Effector memory CD4-positive, alpha-beta T cell (primary cell): Measurements from ENCODE around the gene RNF141.

Experiments
- DNase-seq, 3 donors: peaks; one replicate each; pipeline ENCODE4 v3.0.0-alpha.2; 2020
- H3K27ac ChIP-seq: 2 replicates; pipeline ENCODE4 v1.7.0; 2013; ENCODE audit warnings: mild to moderate bottlenecking, low read length, moderate library complexity; ENCODE audit not compliant: insufficient read depth, poor library complexity, severe bottlenecking
- H3K27me3 ChIP-seq: replicated peaks from 2 replicates; pipeline ENCODE4 v1.7.0; 2013; ENCODE audit warnings: mild to moderate bottlenecking, low read length; ENCODE audit not compliant: insufficient read depth, control insufficient read depth, poor library complexity, severe bottlenecking
- H3K36me3 ChIP-seq: 2 replicates; pipeline ENCODE4 v1.7.0; 2013; ENCODE audit warnings: mild to moderate bottlenecking, low read length, moderate library complexity; ENCODE audit not compliant: control insufficient read depth, insufficient read depth
- H3K4me1 ChIP-seq: 2 replicates; pipeline ENCODE4 v1.7.0; 2013; ENCODE audit warnings: low read length, mild to moderate bottlenecking; ENCODE audit not compliant: control insufficient read depth, insufficient read depth, poor library complexity, severe bottlenecking
- H3K4me3 ChIP-seq: 2 replicates; pipeline ENCODE4 v1.7.0; 2013; ENCODE audit warnings: low read length, low read depth, mild to moderate bottlenecking; ENCODE audit not compliant: insufficient read depth, poor library complexity, severe bottlenecking
- H3K9me3 ChIP-seq: 2 replicates; pipeline ENCODE4 v1.7.0; 2013; ENCODE audit warnings: mild to moderate bottlenecking, low read length, moderate library complexity; ENCODE audit not compliant: control insufficient read depth

RNF141 gene

GRCh38 chr11:10561947-10562346 lies 21.0 kb upstream of the RNF141 start:
- no peaks in the 10 kb centered on the region for H3K27me3 ChIP-seq
- DNase-seq, result no peak
- no peak overlapping the region for H3K4me3 ChIP-seq
- H3K27ac ChIP-seq, result no peak overlapping the region
- H3K9me3 ChIP-seq, result no peaks in the 10 kb centered on the region
- H3K4me1 ChIP-seq, result no peaks in the 10 kb centered on the region
- H3K36me3 ChIP-seq, result no peaks in the 10 kb centered on the region

- Histone ChIP-seq H3K9me3 (no peaks in the 10 kb centered on the region), H3K27me3 (no peaks in the 10 kb centered on the region), H3K27ac (no peak overlapping the region), H3K4me1 (no peaks in the 10 kb centered on the region), H3K36me3 (no peaks in the 10 kb centered on the region), H3K4me3 (no peak overlapping the region)
- DNase-seq, result no peak
Observed at GRCh38 chr11:10561043-10561818, 20.2 kb upstream of the RNF141 start.

- Histone ChIP-seq H3K27ac (no peak overlapping the region), H3K4me3 (no peak overlapping the region), H3K4me1 (no peaks in the 10 kb centered on the region), H3K9me3 (no peaks in the 10 kb centered on the region), H3K36me3 (no peaks in the 10 kb centered on the region), H3K27me3 (no peaks in the 10 kb centered on the region)
- no peak for DNase-seq
Observed at GRCh38 chr11:10558288-10558687, 17.3 kb upstream of the RNF141 start.

- no peak overlapping the region for H3K4me3 ChIP-seq
- H3K27me3 ChIP-seq, result no peaks in the 10 kb centered on the region
- no peaks in the 10 kb centered on the region for H3K4me1 ChIP-seq
- H3K27ac ChIP-seq, result no peak overlapping the region
- H3K36me3 ChIP-seq, result no peaks in the 10 kb centered on the region
- DNase-seq, result no peak
- H3K9me3 ChIP-seq, result no peaks in the 10 kb centered on the region
Observed at GRCh38 chr11:10556590-10556989, 15.6 kb upstream of the RNF141 start.

- H3K36me3 ChIP-seq, result no peaks in the 10 kb centered on the region
- no peaks in the 10 kb centered on the region for H3K9me3 ChIP-seq
- no peak overlapping the region for H3K4me3 ChIP-seq
- no peaks in the 10 kb centered on the region for H3K27me3 ChIP-seq
- no peaks in the 10 kb centered on the region for H3K4me1 ChIP-seq
- DNase-seq, result no peak
- H3K27ac ChIP-seq, result no peak overlapping the region
Observed at GRCh38 chr11:10551845-10552352, 10.9 kb upstream of the RNF141 start.

- no peak overlapping the region for H3K27ac ChIP-seq
- H3K27me3 ChIP-seq, result no peaks in the 10 kb centered on the region
- H3K9me3 ChIP-seq, result no peaks in the 10 kb centered on the region
- H3K4me1 ChIP-seq, result no peaks in the 10 kb centered on the region
- DNase-seq, result no peak
- no peak overlapping the region for H3K4me3 ChIP-seq
- no peaks in the 10 kb centered on the region for H3K36me3 ChIP-seq
Observed at GRCh38 chr11:10551290-10551592, 10.3 kb upstream of the RNF141 start.

GRCh38 chr11:10550503-10551289 lies 9.7 kb upstream of the RNF141 start:
- no peak for DNase-seq
- no peaks in the 10 kb centered on the region for H3K9me3 ChIP-seq
- no peaks in the 10 kb centered on the region for H3K36me3 ChIP-seq
- no peaks in the 10 kb centered on the region for H3K27me3 ChIP-seq
- H3K4me3 ChIP-seq, result no peak overlapping the region
- no peak overlapping the region for H3K27ac ChIP-seq
- no peaks in the 10 kb centered on the region for H3K4me1 ChIP-seq

- H3K4me3 ChIP-seq, result no peak overlapping the region
- no peaks in the 10 kb centered on the region for H3K9me3 ChIP-seq
Observed at GRCh38 chr11:10544491-10545465, 3.8 kb upstream of the RNF141 start.

GRCh38 chr11:10543782-10544181 lies 2.8 kb upstream of the RNF141 start:
- no peaks in the 10 kb centered on the region for H3K27me3 ChIP-seq
- no peak for DNase-seq
- H3K27ac ChIP-seq, result no peak overlapping the region
- H3K36me3 ChIP-seq, result no peaks in the 10 kb centered on the region
- no peaks in the 10 kb centered on the region for H3K9me3 ChIP-seq
- no peak overlapping the region for H3K4me3 ChIP-seq
- H3K4me1 ChIP-seq, result peaks cover 4% of the 10 kb centered on the region

More at GRCh38 chr11:10544491-10545465, 3.8 kb upstream of the RNF141 start:
- no peaks in the 10 kb centered on the region for H3K27me3 ChIP-seq
- DNase-seq, result no peak
- no peaks in the 10 kb centered on the region for H3K36me3 ChIP-seq
- H3K27ac ChIP-seq, result no peak overlapping the region
- peaks cover 3% of the 10 kb centered on the region for H3K4me1 ChIP-seq
